ENCODE results near the gene ZNF778. TPM values are rescaled to one million over a fixed set of nuclear protein-coding genes. Genes with fewer than 3 reads are reported as not detected.

ZNF778 gene
- total RNA-seq (2.9 and 6.4 TPM in 2 replicates), polyA plus RNA-seq (1.3 and 3.6 TPM in 2 replicates)

DNA sequence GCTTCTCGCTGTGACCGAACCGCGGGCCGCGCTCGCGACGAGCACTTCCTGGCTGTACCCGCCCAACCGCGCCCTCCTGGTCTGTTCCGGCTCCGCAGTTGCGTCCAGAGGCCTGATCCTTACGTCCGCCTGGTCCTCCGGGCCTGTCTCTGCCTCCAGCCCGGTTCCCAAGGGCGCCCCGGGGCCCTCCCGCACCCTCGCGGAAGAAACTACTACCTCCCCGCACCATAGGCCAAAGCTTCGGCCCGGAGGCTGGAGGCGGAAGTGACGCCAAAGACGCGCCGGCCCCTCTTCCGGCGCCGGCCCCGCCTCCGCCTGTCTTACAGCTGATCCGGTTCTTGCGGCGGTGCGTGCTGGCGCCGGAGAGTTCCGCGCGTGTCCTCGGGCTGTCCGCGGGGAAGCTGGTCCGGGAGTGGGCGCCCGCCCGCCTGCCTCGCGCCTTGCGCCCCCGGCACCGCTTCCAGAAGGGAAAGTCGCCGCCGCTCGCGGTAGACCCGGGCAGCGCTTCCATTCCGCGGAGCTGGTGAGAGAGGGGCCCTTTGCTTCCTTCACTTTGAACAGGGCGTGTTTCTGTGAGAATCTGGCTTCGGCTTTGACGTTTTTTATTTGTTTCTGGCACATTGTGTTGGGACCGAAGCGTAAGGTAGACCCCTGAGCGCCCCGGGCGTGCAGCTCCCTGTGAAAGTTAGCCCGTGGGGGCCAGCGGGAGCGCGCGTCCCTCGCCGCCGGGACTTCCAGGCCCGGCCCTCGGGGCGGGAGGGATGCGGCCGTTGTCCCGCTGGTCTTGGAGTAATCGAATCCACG lies at the start of gene ZNF778:
ZNF778 (plus strand) TSS at position 316 of the 804 bp plus-strand sequence. CDS start 3,425 bp downstream, outside the sequence.
- peak within 1 kb of the TSS; percentile 97 for H3K27ac ChIP-seq
- TF ChIP-seq, protein P1, sequence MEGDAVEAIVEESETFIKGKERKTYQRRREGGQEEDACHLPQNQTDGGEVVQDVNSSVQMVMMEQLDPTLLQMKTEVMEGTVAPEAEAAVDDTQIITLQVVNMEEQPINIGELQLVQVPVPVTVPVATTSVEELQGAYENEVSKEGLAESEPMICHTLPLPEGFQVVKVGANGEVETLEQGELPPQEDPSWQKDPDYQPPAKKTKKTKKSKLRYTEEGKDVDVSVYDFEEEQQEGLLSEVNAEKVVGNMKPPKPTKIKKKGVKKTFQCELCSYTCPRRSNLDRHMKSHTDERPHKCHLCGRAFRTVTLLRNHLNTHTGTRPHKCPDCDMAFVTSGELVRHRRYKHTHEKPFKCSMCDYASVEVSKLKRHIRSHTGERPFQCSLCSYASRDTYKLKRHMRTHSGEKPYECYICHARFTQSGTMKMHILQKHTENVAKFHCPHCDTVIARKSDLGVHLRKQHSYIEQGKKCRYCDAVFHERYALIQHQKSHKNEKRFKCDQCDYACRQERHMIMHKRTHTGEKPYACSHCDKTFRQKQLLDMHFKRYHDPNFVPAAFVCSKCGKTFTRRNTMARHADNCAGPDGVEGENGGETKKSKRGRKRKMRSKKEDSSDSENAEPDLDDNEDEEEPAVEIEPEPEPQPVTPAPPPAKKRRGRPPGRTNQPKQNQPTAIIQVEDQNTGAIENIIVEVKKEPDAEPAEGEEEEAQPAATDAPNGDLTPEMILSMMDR (IDR thresholded peaks at IDR 0.05; ENCODE audit: poor library complexity) = no peak
- no peaks in the 10 kb centered on the region for H3K27me3 ChIP-seq
- DNase-seq (ENCODE audit: low spot score) = peak; percentile 95
- H4K20me1 ChIP-seq (ENCODE audit: insufficient read depth, poor library complexity, severe bottlenecking) = no peaks in the 10 kb centered on the region
- under 1% methylated on average over 80 of the region's 91 CpGs for WGBS (ENCODE audit: low lambda C conversion rate, missing lambda C conversion rate)
- peak within 1 kb of the TSS; percentile 97 for H3K4me3 ChIP-seq
- peaks cover 3% of the 10 kb centered on the region for H3K4me1 ChIP-seq (ENCODE audit: insufficient read depth)
- no peaks in the 10 kb centered on the region for H3K36me3 ChIP-seq (replicated peaks; ENCODE audit: insufficient read depth, low read depth)
- peak within 1 kb of the TSS; percentile 70 for H2AFZ ChIP-seq
- H3K79me2 ChIP-seq = peaks cover 21% of the 10 kb centered on the region
- no peaks in the 10 kb centered on the region for H3K9me2 ChIP-seq (replicated peaks; ENCODE audit: insufficient read depth)
- no peaks in the 10 kb centered on the region for H3K9me3 ChIP-seq (ENCODE audit: low read depth)
- peak within 1 kb of the TSS; percentile 90 for H3K4me2 ChIP-seq

DNA sequence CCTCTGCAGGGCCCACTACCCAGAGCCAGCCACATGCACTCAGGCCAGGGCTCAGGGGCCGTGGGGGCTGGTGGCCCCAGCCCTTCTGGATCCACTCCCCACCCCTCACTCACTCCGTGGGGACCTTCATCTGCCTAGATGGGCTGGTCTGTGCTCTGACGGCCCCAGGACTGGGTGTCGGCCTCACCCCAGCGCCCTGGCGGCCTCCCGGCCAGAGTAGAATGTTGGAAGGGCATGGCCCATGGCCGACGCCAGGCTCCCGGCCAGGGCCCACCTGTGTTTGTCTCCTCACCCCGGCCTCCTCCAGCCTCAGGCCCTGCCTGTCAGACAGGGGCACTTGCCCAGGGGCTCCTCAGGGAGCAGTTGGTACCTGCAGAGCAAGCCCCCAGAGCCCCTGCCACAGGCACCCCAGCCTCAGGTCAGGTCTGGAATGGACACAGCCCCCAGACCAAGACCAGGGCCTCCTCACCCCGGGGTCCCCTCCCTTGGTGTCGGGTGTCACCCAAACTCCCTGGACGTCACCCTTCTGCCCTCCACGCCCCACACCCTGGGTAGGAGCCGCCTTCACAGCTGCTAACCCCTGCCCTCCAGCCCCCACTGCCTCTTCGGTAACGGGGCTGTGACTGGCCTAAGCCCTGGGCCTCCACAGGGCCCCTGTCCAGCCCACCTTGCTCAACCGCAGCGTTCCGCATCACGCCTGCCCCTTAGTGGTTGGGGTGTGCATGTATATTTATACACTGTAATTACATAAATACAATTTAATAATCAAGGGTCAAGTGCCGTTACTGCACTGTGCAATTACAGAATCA lies 48.9 kb upstream of the ZNF778 start:
- peaks cover 21% of the 10 kb centered on the region for H3K4me1 ChIP-seq (ENCODE audit: insufficient read depth)
- 87% methylated on average over 22 of the region's 23 CpGs for WGBS (ENCODE audit: low lambda C conversion rate, missing lambda C conversion rate)

DNA sequence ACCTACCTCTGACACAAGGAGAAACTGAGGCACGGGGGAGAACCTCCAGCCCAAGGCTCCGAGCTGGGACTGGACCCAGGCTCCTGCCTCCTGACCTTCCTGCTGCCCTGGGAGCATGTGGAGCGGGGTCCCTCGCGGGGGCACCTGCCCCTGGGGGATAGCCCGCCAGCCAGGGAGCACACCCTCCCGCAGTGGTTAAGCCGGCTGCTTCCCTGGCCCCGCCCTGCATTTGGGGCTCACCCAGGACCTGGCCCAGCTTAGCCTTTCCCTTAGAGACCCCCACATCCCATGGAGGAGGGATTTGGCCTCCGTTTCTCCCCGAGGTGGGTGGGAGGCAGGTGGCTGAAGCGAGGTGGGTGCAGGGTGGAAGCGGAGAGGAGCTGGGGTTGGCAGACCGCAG lies 47.7 kb upstream of the ZNF778 start:
- TF ChIP-seq, protein P1 (IDR thresholded peaks at IDR 0.05; ENCODE audit: poor library complexity) = no peak
- TF ChIP-seq EZH2 (IDR thresholded peaks at IDR 0.05; ENCODE audit: borderline replicate concordance) = no peak
- TF ChIP-seq EZH2phosphoT487 (IDR thresholded peaks at IDR 0.05; ENCODE audit: low read depth, severe bottlenecking, unreplicated experiment) = no peak
- Histone ChIP-seq H3K4me1 (ENCODE audit: insufficient read depth) (peaks cover 21% of the 10 kb centered on the region), H3K4me2 (no peak overlapping the region), H3K9me2 (replicated peaks; ENCODE audit: insufficient read depth) (no peaks in the 10 kb centered on the region), H3K79me2 (no peaks in the 10 kb centered on the region), H3K27me3 (no peaks in the 10 kb centered on the region), H3K27ac (no peak overlapping the region), H3K36me3 (replicated peaks; ENCODE audit: insufficient read depth, low read depth) (no peaks in the 10 kb centered on the region), H4K20me1 (ENCODE audit: insufficient read depth, poor library complexity, severe bottlenecking) (no peaks in the 10 kb centered on the region), H3K9me3 (ENCODE audit: low read depth) (no peaks in the 10 kb centered on the region), H2AFZ (no peak overlapping the region), H3K4me3 (no peak overlapping the region)
- DNase-seq (ENCODE audit: low spot score) = no peak
- WGBS (ENCODE audit: low lambda C conversion rate, missing lambda C conversion rate) = 92% methylated on average over 13 of the region's 14 CpGs

More for the DNA sequence above, 48.9 kb upstream of the ZNF778 start:
- Histone ChIP-seq H3K9me3 (ENCODE audit: low read depth) (no peaks in the 10 kb centered on the region), H4K20me1 (ENCODE audit: insufficient read depth, poor library complexity, severe bottlenecking) (no peaks in the 10 kb centered on the region), H3K9me2 (replicated peaks; ENCODE audit: insufficient read depth) (no peaks in the 10 kb centered on the region), H2AFZ (no peak overlapping the region), H3K27me3 (no peaks in the 10 kb centered on the region), H3K79me2 (no peaks in the 10 kb centered on the region), H3K4me2 (no peak overlapping the region), H3K27ac (no peak overlapping the region), H3K4me3 (no peak overlapping the region), H3K36me3 (replicated peaks; ENCODE audit: insufficient read depth, low read depth) (no peaks in the 10 kb centered on the region)
- TF ChIP-seq EZH2phosphoT487 (IDR thresholded peaks at IDR 0.05; ENCODE audit: low read depth, severe bottlenecking, unreplicated experiment) (no peak), EZH2 (IDR thresholded peaks at IDR 0.05; ENCODE audit: borderline replicate concordance) (no peak)
- TF ChIP-seq, protein P1 (IDR thresholded peaks at IDR 0.05; ENCODE audit: poor library complexity) = no peak
- DNase-seq (ENCODE audit: low spot score) = no peak

All from hepatocyte (in vitro differentiated cells).